HPDE6-E6E7 (cell line): ENCODE results near the gene YTHDC1.
"Not testable (repeated sequence)": the region's sequence is repeated elsewhere in the genome, so short reads cannot be mapped to it uniquely, and the experiment has no call there.

Experiments used
- DNase-seq: peaks from one replicate; pipeline ENCODE4 v3.0.0; 2011; ENCODE audit warnings: missing footprints; ENCODE audit errors: extremely low spot score

YTHDC1 gene

GRCh38 chr4:68291256-68291655 lies 58.6 kb downstream of the YTHDC1 start:
- DNase-seq: no peak

- no peak for DNase-seq
These were observed 61.5 kb downstream of the YTHDC1 start for GRCh38 chr4:68288393-68288740.

- DNase-seq: no peak
These were observed 62.0 kb downstream of the YTHDC1 start for GRCh38 chr4:68287704-68288392.

- DNase-seq: peak; percentile 14
These were observed 66.2 kb downstream of the YTHDC1 start for GRCh38 chr4:68283714-68284113.

GRCh38 chr4:68283095-68283494 lies 66.8 kb downstream of the YTHDC1 start:
- DNase-seq: no peak

GRCh38 chr4:68281796-68282740 lies 67.8 kb downstream of the YTHDC1 start:
- not testable (repeated sequence) for DNase-seq

- no peak for DNase-seq
These were observed 71.9 kb downstream of the YTHDC1 start for GRCh38 chr4:68278029-68278428.

- no peak for DNase-seq
These were observed 72.3 kb downstream of the YTHDC1 start for GRCh38 chr4:68277627-68278026.

- DNase-seq: no peak
These were observed 77.0 kb downstream of the YTHDC1 start for GRCh38 chr4:68272860-68273259.

- no peak for DNase-seq
These were observed 77.5 kb downstream of the YTHDC1 start for GRCh38 chr4:68272380-68272779.

GRCh38 chr4:68271851-68272357 lies 78.0 kb downstream of the YTHDC1 start:
- peak; percentile 41 for DNase-seq

- DNase-seq: no peak
These were observed 82.4 kb downstream of the YTHDC1 start for GRCh38 chr4:68267433-68267944.

GRCh38 chr4:68264875-68265565 lies 84.9 kb downstream of the YTHDC1 start:
- DNase-seq: no peak
